NB4 (cell line): ENCODE measurements around the gene FOXP4.

ENCODE experiments used
- MYC ChIP-seq: IDR thresholded peaks from 2 replicates; pipeline ENCODE4 v1.6.1; 2011; ENCODE audit warnings: low read depth, low read length
- TF ChIP-seq, protein P1 (sequence below): IDR thresholded peaks from one replicate; pipeline ENCODE4 v1.5.1; 2012; ENCODE audit warnings: low read depth, low read length

DNA sequence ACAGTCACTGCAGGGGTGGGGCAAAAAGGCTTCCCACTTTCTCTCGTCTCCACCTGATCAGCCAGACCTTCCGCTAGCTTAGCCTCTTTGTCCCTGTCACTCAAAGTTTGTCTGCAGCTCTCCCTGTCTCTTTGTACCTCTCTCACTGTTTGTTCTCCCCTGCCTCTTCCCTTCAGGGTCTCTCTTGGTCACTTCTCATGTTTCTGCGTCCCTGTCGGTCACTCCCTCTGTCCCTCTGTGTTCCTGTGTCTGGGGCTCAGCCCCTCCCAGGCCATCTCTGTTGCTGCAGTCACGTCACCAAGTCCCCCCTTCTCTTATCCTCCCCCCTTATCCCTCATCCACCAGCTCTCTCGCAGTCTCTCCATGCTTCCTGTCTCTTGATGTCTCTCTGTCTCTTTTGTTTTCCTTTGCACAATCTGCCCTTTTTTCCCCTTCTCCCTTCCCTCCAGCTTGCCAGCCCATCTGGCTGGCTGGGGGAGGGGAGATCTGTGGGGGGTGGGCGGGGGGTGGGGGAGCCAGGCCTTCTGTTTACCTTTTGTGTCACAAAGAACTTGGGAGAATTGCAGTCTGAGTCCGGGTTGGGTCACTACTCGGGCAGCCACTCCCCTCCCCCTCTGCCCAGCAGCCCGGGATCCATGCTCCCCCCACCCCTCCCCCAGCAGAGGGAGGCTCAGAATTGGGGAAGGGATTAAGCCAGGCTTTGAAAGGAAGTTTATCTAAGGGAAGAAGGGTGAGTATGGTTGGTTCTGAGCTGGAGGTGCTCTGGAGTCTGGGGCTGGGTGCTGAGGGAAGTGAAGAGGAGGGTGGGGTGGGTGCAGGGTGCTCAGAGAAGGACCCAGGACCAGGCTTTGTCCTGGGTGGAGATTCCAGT lies 32.3 kb downstream of the FOXP4 start:
- TF ChIP-seq MYC: no peak
- TF ChIP-seq, protein P1, sequence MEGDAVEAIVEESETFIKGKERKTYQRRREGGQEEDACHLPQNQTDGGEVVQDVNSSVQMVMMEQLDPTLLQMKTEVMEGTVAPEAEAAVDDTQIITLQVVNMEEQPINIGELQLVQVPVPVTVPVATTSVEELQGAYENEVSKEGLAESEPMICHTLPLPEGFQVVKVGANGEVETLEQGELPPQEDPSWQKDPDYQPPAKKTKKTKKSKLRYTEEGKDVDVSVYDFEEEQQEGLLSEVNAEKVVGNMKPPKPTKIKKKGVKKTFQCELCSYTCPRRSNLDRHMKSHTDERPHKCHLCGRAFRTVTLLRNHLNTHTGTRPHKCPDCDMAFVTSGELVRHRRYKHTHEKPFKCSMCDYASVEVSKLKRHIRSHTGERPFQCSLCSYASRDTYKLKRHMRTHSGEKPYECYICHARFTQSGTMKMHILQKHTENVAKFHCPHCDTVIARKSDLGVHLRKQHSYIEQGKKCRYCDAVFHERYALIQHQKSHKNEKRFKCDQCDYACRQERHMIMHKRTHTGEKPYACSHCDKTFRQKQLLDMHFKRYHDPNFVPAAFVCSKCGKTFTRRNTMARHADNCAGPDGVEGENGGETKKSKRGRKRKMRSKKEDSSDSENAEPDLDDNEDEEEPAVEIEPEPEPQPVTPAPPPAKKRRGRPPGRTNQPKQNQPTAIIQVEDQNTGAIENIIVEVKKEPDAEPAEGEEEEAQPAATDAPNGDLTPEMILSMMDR: no peak
